DOHH2 (cell line): ENCODE data around the gene PLTP.
"Not testable (repeated sequence)": the region's sequence is repeated elsewhere in the genome, so short reads cannot be mapped to it uniquely, and the experiment has no call there.

Source experiments
- H3F3A ChIP-seq: fragments of 200-600 bp; sonication (generic), shearing (Covaris generic); 2 replicates; pipeline ENCODE4 v1.6.0; 2016; ENCODE audit warnings: antibody characterized with exemption, mild to moderate bottlenecking; ENCODE audit not compliant: control insufficient read depth, insufficient read depth
- H3K27ac ChIP-seq: fragments of 200-600 bp; sonication (generic); 2 replicates; pipeline ENCODE4 v1.5.1; 2014; ENCODE audit warnings: low read depth, mild to moderate bottlenecking, low read length, moderate library complexity
- H3K27me3 ChIP-seq: fragments of 200-600 bp; sonication (generic); 2 replicates; pipeline ENCODE4 v1.6.1; 2014; ENCODE audit warnings: mild to moderate bottlenecking, low read length, mixed read lengths; ENCODE audit not compliant: control insufficient read depth
- H3K36me3 ChIP-seq: fragments of 200-600 bp; sonication (generic); 2 replicates; pipeline ENCODE4 v1.6.1; 2014; ENCODE audit warnings: mild to moderate bottlenecking, low read length, moderate library complexity, mixed read lengths; ENCODE audit not compliant: control insufficient read depth
- H3K4me1 ChIP-seq: fragments of 200-600 bp; sonication (generic); 2 replicates; pipeline ENCODE4 v1.6.1; 2014; ENCODE audit warnings: mild to moderate bottlenecking, low read length, mixed read lengths; ENCODE audit not compliant: control insufficient read depth
- H3K4me2 ChIP-seq: fragments of 200-600 bp; sonication (generic); 2 replicates; pipeline ENCODE4 v1.6.0; 2014; ENCODE audit warnings: mild to moderate bottlenecking, low read length, moderate library complexity
- H3K4me3 ChIP-seq: fragments of 200-600 bp; sonication (generic); 2 replicates; pipeline ENCODE4 v1.5.1; 2014; ENCODE audit warnings: mild to moderate bottlenecking, low read length, mixed read lengths
- H3K79me2 ChIP-seq: fragments of 200-600 bp; sonication (generic); 2 replicates; pipeline ENCODE4 v1.6.1; 2014; ENCODE audit warnings: mild to moderate bottlenecking, low read length, mixed read lengths; ENCODE audit not compliant: control insufficient read depth
- H3K9me2 ChIP-seq: fragments of 200-600 bp; sonication (generic); replicated peaks from 2 replicates; pipeline ENCODE4 v1.6.1; 2014; ENCODE audit warnings: mild to moderate bottlenecking, low read length, mixed read lengths; ENCODE audit not compliant: control insufficient read depth
- H3K9me3 ChIP-seq: fragments of 200-600 bp; sonication (generic); 2 replicates; pipeline ENCODE4 v1.6.1; 2014; ENCODE audit warnings: antibody characterized with exemption, low read length, mixed read lengths; ENCODE audit not compliant: control insufficient read depth, insufficient read depth
- H4K20me1 ChIP-seq: fragments of 200-600 bp; sonication (generic); 2 replicates; pipeline ENCODE4 v1.6.0; 2014; ENCODE audit warnings: low read depth, mild to moderate bottlenecking, antibody characterized with exemption, low read length, moderate library complexity; ENCODE audit not compliant: control insufficient read depth, insufficient read depth
- EZH2phosphoT487 ChIP-seq: fragments of 200-600 bp; sonication (generic); IDR thresholded peaks from 2 replicates; pipeline ENCODE4 v1.6.1; 2017; ENCODE audit warnings: borderline replicate concordance, mild to moderate bottlenecking, antibody characterized with exemption, low read length, moderate library complexity, mixed read lengths
- TF ChIP-seq, protein P1 (sequence below): fragments of 200-600 bp; sonication (generic); IDR thresholded peaks from one replicate; pipeline ENCODE4 v1.5.1; 2014; ENCODE audit warnings: antibody characterized with exemption, mild to moderate bottlenecking, low read depth, low read length; ENCODE audit not compliant: poor library complexity, severe bottlenecking

The PLTP gene

GRCh38 chr20:45904583-45905504, 7.1 kb downstream of the PLTP start:
- Histone ChIP-seq H3K4me3 (no peak overlapping the region), H3K9me3 (no peaks in the 10 kb centered on the region), H3K36me3 (no peaks in the 10 kb centered on the region), H3F3A (no peaks in the 10 kb centered on the region), H3K27me3 (no peaks in the 10 kb centered on the region), H3K4me1 (peaks cover 13% of the 10 kb centered on the region), H3K27ac (no peak overlapping the region), H3K9me2 (no peaks in the 10 kb centered on the region), H3K79me2 (no peaks in the 10 kb centered on the region), H4K20me1 (no peaks in the 10 kb centered on the region), H3K4me2 (no peak overlapping the region)
- TF ChIP-seq, protein P1, sequence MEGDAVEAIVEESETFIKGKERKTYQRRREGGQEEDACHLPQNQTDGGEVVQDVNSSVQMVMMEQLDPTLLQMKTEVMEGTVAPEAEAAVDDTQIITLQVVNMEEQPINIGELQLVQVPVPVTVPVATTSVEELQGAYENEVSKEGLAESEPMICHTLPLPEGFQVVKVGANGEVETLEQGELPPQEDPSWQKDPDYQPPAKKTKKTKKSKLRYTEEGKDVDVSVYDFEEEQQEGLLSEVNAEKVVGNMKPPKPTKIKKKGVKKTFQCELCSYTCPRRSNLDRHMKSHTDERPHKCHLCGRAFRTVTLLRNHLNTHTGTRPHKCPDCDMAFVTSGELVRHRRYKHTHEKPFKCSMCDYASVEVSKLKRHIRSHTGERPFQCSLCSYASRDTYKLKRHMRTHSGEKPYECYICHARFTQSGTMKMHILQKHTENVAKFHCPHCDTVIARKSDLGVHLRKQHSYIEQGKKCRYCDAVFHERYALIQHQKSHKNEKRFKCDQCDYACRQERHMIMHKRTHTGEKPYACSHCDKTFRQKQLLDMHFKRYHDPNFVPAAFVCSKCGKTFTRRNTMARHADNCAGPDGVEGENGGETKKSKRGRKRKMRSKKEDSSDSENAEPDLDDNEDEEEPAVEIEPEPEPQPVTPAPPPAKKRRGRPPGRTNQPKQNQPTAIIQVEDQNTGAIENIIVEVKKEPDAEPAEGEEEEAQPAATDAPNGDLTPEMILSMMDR, result no peak
- TF ChIP-seq EZH2phosphoT487, result no peak

- Histone ChIP-seq H3K4me1 (peaks cover 10% of the 10 kb centered on the region), H3K27ac (no peak overlapping the region), H4K20me1 (no peaks in the 10 kb centered on the region), H3F3A (no peaks in the 10 kb centered on the region), H3K9me3 (no peaks in the 10 kb centered on the region), H3K9me2 (no peaks in the 10 kb centered on the region), H3K36me3 (no peaks in the 10 kb centered on the region), H3K79me2 (no peaks in the 10 kb centered on the region), H3K4me2 (no peak overlapping the region), H3K4me3 (no peak overlapping the region), H3K27me3 (no peaks in the 10 kb centered on the region)
- no peak for TF ChIP-seq EZH2phosphoT487
Observed at GRCh38 chr20:45902199-45902701, 9.7 kb downstream of the PLTP start.

GRCh38 chr20:45901332-45901731, 10.6 kb downstream of the PLTP start:
- H3K9me2 ChIP-seq, H4K20me1 ChIP-seq, H3K4me2 ChIP-seq, H3K4me3 ChIP-seq, H3F3A ChIP-seq, H3K9me3 ChIP-seq, H3K36me3 ChIP-seq, H3K27me3 ChIP-seq, H3K27ac ChIP-seq, H3K79me2 ChIP-seq: not testable (repeated sequence)
- peaks cover 10% of the 10 kb centered on the region for H3K4me1 ChIP-seq

DNA sequence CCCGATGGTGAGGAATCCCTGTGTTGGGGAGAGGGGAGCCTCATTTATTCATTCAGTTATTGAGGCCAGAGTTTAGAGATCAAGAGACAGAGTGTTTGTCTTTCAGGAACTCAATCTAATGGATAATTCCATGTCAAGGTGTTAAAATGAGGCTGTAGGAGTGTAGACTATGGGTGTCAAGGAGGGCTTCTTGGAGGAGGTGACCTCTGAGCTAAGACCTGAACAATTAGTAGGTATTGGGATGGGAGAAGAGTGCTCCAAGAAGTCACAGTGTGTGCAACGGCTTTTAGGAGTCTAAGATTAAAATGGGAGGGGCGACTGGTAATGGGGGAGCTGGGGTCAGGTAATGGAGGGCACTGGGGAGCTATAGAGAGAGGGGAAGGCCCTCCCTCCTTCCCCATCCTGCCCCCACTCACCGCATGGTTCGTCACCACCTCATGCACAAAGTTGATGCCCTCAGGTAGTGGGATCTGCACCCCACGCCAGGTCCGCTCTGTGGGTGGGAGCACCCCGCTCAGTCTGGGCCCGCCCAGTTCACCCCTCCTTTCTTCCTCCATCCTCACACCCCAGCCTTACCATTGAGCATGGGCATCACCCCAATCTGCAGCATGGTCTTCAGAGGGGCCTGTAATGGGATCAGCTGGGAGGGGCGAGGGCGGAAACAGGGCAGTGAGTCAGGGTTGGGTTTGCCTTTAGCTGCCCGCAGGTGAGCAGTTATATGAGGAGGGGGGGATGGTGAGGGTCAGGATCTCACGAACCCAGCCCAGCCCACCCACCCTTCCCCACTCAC, 12.7 kb downstream of the PLTP start:
- no peak overlapping the region for H3K4me3 ChIP-seq
- peaks cover 10% of the 10 kb centered on the region for H3K4me1 ChIP-seq
- H3K4me2 ChIP-seq, result no peak overlapping the region
- no peaks in the 10 kb centered on the region for H3K36me3 ChIP-seq
- no peaks in the 10 kb centered on the region for H3F3A ChIP-seq
- no peaks in the 10 kb centered on the region for H3K9me2 ChIP-seq
- no peak for TF ChIP-seq EZH2phosphoT487
- TF ChIP-seq, protein P1, result no peak
- H3K9me3 ChIP-seq, result no peaks in the 10 kb centered on the region
- no peak overlapping the region for H3K27ac ChIP-seq
- no peaks in the 10 kb centered on the region for H4K20me1 ChIP-seq
- H3K79me2 ChIP-seq, result no peaks in the 10 kb centered on the region
- no peaks in the 10 kb centered on the region for H3K27me3 ChIP-seq
